IMR-90 (cell line): ENCODE measurements around the gene PLEKHG4. TPM values are rescaled to one million over a fixed set of nuclear protein-coding genes. Genes with fewer than 3 reads are reported as not detected.

Experiments
- ATAC-seq: fragments of 200-7000 bp; cut with Tn5 transposase; 2 replicates; pipeline ENCODE4 v1.9.1; 2020; ENCODE audit warnings: low read depth, mild to moderate bottlenecking, moderate library complexity
- BruUV-seq: library from RNA; stranded (reverse); fragments of 400-500 nt; replicated peaks from 2 replicates; lab custom pipeline; 2021; lab: Mats Ljungman, UMichigan
- CTCF ChIA-PET: fragments of 300-600 bp; formaldehyde crosslinking; extraction: SDS; loops from one replicate; lab custom pipeline; 2021; ENCODE audit warnings: antibody characterized with exemption; lab: Yijun Ruan, JAX
- POLR2A ChIA-PET: fragments of 300-600 bp; sonication (Branson Sonifier 250); formaldehyde crosslinking; loops from one replicate; lab custom pipeline; 2022; ENCODE audit warnings: antibody characterized with exemption; ENCODE audit not compliant: unreplicated experiment; lab: Charles Lee
- DNase-seq: peaks from one replicate; pipeline ENCODE4 v3.0.0; 2013
- H2AFZ ChIP-seq: replicated peaks from 2 replicates; pipeline ENCODE3; 2013; ENCODE audit warnings: low read length, mild to moderate bottlenecking; ENCODE audit not compliant: poor library complexity
- H2AK5ac ChIP-seq: 2 replicates; pipeline ENCODE4 v1.6.1; 2013; ENCODE audit warnings: low read depth, low read length, inconsistent platforms
- H2AK9ac ChIP-seq: replicated peaks from 2 replicates; pipeline ENCODE3; 2013; ENCODE audit warnings: mild to moderate bottlenecking, low read depth, low read length, moderate library complexity; ENCODE audit not compliant: poor library complexity
- H2BK120ac ChIP-seq: 2 replicates; pipeline ENCODE4 v1.6.1; 2013; ENCODE audit warnings: low read depth, low read length, inconsistent platforms
- H2BK15ac ChIP-seq: 3 replicates; pipeline ENCODE4 v1.6.1; 2013; ENCODE audit warnings: low read depth, low read length, inconsistent platforms
- H2BK20ac ChIP-seq: 2 replicates; pipeline ENCODE4 v1.6.1; 2013; ENCODE audit warnings: low read depth, mild to moderate bottlenecking, inconsistent platforms, low read length, moderate library complexity
- H2BK5ac ChIP-seq: 2 replicates; pipeline ENCODE4 v1.6.1; 2013; ENCODE audit warnings: mild to moderate bottlenecking, low read depth, low read length, inconsistent platforms; ENCODE audit not compliant: poor library complexity, severe bottlenecking
- H3K14ac ChIP-seq: replicated peaks from 2 replicates; pipeline ENCODE4 v1.6.1; 2013; ENCODE audit warnings: low read depth, low read length, inconsistent platforms
- H3K18ac ChIP-seq: 2 replicates; pipeline ENCODE4 v1.6.1; 2013; ENCODE audit warnings: low read depth, low read length, control low read depth
- H3K23ac ChIP-seq: 2 replicates; pipeline ENCODE4 v1.6.1; 2013; ENCODE audit warnings: low read depth, low read length, inconsistent platforms
- H3K27ac ChIP-seq: 2 replicates; pipeline ENCODE4 v1.5.1; 2013; ENCODE audit warnings: mild to moderate bottlenecking, control low read depth, low read length; ENCODE audit not compliant: insufficient read depth
- H3K27me3 ChIP-seq: 2 replicates; pipeline ENCODE4 v1.6.1; 2013; ENCODE audit warnings: low read length; ENCODE audit not compliant: control insufficient read depth, insufficient read depth
- H3K36me3 ChIP-seq: 2 replicates; pipeline ENCODE4 v1.6.1; 2013; ENCODE audit warnings: low read length, mixed read lengths; ENCODE audit not compliant: control insufficient read depth, insufficient read depth
- H3K4ac ChIP-seq: 2 replicates; pipeline ENCODE4 v1.6.1; 2013; ENCODE audit warnings: low read depth, low read length, inconsistent platforms
- H3K4me1 ChIP-seq: 2 replicates; pipeline ENCODE4 v1.6.1; 2013; ENCODE audit warnings: low read length, mixed read lengths; ENCODE audit not compliant: control insufficient read depth, insufficient read depth
- H3K4me2 ChIP-seq: 2 replicates; pipeline ENCODE4 v1.6.1; 2013; ENCODE audit warnings: low read depth, mild to moderate bottlenecking, control low read depth, low read length, moderate library complexity
- H3K4me3 ChIP-seq: 2 replicates; pipeline ENCODE4 v1.5.1; 2013; ENCODE audit warnings: low read depth, mild to moderate bottlenecking, control low read depth, low read length, moderate library complexity; ENCODE audit not compliant: insufficient read depth
- H3K56ac ChIP-seq: 2 replicates; pipeline ENCODE4 v1.6.1; 2013; ENCODE audit warnings: low read length, inconsistent platforms; ENCODE audit not compliant: insufficient read depth; ENCODE audit errors: extremely low read depth
- H3K79me1 ChIP-seq, 2 experiments: 2 replicates each; pipeline ENCODE4 v1.6.1; 2013; ENCODE audit warnings: low read length in 2 of 2, inconsistent platforms in 1 of 2, low read depth in 1 of 2
- H3K9ac ChIP-seq: 2 replicates; pipeline ENCODE4 v1.6.1; 2013; ENCODE audit warnings: low read depth, low read length, control low read depth
- H3K9me1 ChIP-seq: 2 replicates; pipeline ENCODE4 v1.6.1; 2013; ENCODE audit warnings: low read length, inconsistent platforms; ENCODE audit not compliant: insufficient read depth
- H3K9me3 ChIP-seq: 2 replicates; pipeline ENCODE4 v1.6.1; 2013; ENCODE audit warnings: low read length; ENCODE audit not compliant: control insufficient read depth, insufficient read depth
- H4K20me1 ChIP-seq: 2 replicates; pipeline ENCODE4 v1.6.1; 2013; ENCODE audit warnings: low read length, inconsistent platforms; ENCODE audit not compliant: insufficient read depth
- H4K5ac ChIP-seq: 2 replicates; pipeline ENCODE4 v1.6.1; 2013; ENCODE audit warnings: mild to moderate bottlenecking, low read depth, low read length, control low read depth
- H4K8ac ChIP-seq, 2 experiments: 2 replicates each; pipeline ENCODE4 v1.6.1; 2013; ENCODE audit warnings: low read depth in 2 of 2, low read length in 2 of 2, control low read depth in 1 of 2, inconsistent platforms in 1 of 2
- H4K91ac ChIP-seq: 2 replicates; pipeline ENCODE4 v1.6.1; 2013; ENCODE audit warnings: low read depth, low read length, inconsistent platforms; ENCODE audit not compliant: insufficient read depth
- NFE2L2 ChIP-seq: fragments of 150-350 bp; IDR thresholded peaks from 2 replicates; pipeline ENCODE4 v1.6.1; 2016; ENCODE audit warnings: low read depth, mild to moderate bottlenecking, low read length
- WGBS, 2 experiments: methylation state at CpG; one replicate each; pipeline versions ENCODE4 v1.1.5 to v1.1.7; 2013; ENCODE audit warnings: missing lambda C conversion rate in 2 of 2; ENCODE audit not compliant: insufficient read length in 1 of 2; ENCODE audit errors: extremely low coverage in 2 of 2; 5-methylcytosine and 5-hydroxymethylcytosine counted together
- dilution Hi-C: fragments of 300-500 bp; cut with HindIII; formaldehyde crosslinking; loops from one replicate; pipeline ENCODE4 v1.14.3; 2018; ENCODE audit warnings: low sequenced_read_pairs; ENCODE audit not compliant: unreplicated experiment
- in situ Hi-C: fragments of 300-500 bp; cut with MboI; formaldehyde crosslinking; loops from 3 replicates; pipeline ENCODE4 v1.14.3; 2019; ENCODE audit warnings: low sequenced_read_pairs, inconsistent platforms, mixed read lengths
- intact Hi-C: fragments of 100-400 bp; cut with micrococcal nuclease; formaldehyde crosslinking; loops from 2 replicates; pipeline ENCODE4 v1.10.0; 2022
- polyA plus RNA-seq, 3 experiments: library from polyadenylated mRNA; depleted of rRNA; stranded (reverse); fragments of >200 nt; gene quantifications; 2 replicates each; pipeline ENCODE4 v1.2.3, GENCODE V29; 2012; ENCODE audit warnings: low replicate concordance in 1 of 3
- total RNA-seq: library from RNA; depleted of rRNA; stranded (reverse); fragments of >200 nt; gene quantifications from 2 replicates; pipeline ENCODE4 v1.2.3, GENCODE V29; 2012
- TF ChIP-seq, protein P1 (sequence below): fragments of 150-350 bp; IDR thresholded peaks from 2 replicates; pipeline ENCODE4 v1.6.1; 2017; ENCODE audit warnings: mild to moderate bottlenecking, antibody characterized with exemption, low read length, low read depth

The PLEKHG4 gene
- total and polyA plus RNA-seq, 2 of the 4 experiments (the other 2 are of a cell fraction) = 14.0 to 50.7 TPM

DNA sequence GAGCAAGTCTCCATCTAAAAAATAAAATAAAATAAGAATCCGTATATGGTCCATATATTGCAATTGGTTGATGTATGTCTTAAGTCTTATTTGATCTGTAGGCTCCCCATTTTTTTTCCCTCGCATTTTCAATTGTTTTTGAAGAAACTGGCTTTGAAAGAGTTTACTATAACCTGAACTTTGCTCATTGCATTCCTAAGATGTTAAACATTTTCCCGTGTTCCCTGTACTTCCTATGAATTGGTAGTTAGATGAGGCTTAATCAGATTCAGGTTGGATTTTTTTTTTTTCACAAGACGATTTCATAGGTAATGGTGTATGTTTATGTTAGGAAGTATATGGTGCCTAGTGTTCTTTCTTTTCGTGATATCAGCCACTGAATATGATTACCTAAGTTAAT lies 50.6 kb downstream of the PLEKHG4 start:
- ChIA-PET POLR2A (no interaction called here), CTCF (no interaction called here)
- H3K27me3 ChIP-seq = peaks cover under 1% of the 10 kb centered on the region; the same call in 1 of the 2 replicates
- no CpG with 5 or more reads among the region's 5 CpGs for WGBS, 2 experiments
- no peak overlapping the region for H2AK5ac ChIP-seq
- TF ChIP-seq NFE2L2 = no peak
- TF ChIP-seq, protein P1, sequence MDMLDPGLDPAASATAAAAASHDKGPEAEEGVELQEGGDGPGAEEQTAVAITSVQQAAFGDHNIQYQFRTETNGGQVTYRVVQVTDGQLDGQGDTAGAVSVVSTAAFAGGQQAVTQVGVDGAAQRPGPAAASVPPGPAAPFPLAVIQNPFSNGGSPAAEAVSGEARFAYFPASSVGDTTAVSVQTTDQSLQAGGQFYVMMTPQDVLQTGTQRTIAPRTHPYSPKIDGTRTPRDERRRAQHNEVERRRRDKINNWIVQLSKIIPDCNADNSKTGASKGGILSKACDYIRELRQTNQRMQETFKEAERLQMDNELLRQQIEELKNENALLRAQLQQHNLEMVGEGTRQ = no peak
- H3K36me3 ChIP-seq = no peaks in the 10 kb centered on the region
- dilution Hi-C loops = no loop called here
- no TSS peak for BruUV-seq
- H2BK15ac ChIP-seq = no peak overlapping the region
- H3K79me1 ChIP-seq = no peaks in the 10 kb centered on the region
- H3K9me3 ChIP-seq = no peaks in the 10 kb centered on the region
- in situ Hi-C loops = no loop called here
- no peak overlapping the region for H3K4me2 ChIP-seq
- H4K20me1 ChIP-seq = no peaks in the 10 kb centered on the region
- no peak overlapping the region for H2AK9ac ChIP-seq
- H3K14ac ChIP-seq = no peak overlapping the region
- H4K8ac ChIP-seq = no peak overlapping the region
- H3K4me3 ChIP-seq = no peak overlapping the region
- no peak overlapping the region for H3K23ac ChIP-seq
- no peak overlapping the region for H2BK5ac ChIP-seq
- no peak overlapping the region for H3K9ac ChIP-seq
- no peak overlapping the region for H4K5ac ChIP-seq
- no peak overlapping the region for H3K27ac ChIP-seq
- intact Hi-C loops = no loop called here
- H3K18ac ChIP-seq = no peak overlapping the region
- H4K91ac ChIP-seq = no peak overlapping the region
- no peaks in the 10 kb centered on the region for H3K4me1 ChIP-seq
- no peak overlapping the region for H3K56ac ChIP-seq
- no peak for ATAC-seq
- no peaks in the 10 kb centered on the region for H3K9me1 ChIP-seq
- no peak overlapping the region for H2BK20ac ChIP-seq
- no peak overlapping the region for H3K4ac ChIP-seq
- DNase-seq = no peak
- H2BK120ac ChIP-seq = no peak overlapping the region
- no peak overlapping the region for H2AFZ ChIP-seq
